Measurements from ENCODE around the gene SMG6.
A peak's percentile ranks its signal among the peaks of the same experiment; 100 is the strongest.
"Not testable (repeated sequence)": the region's sequence is repeated elsewhere in the genome, so short reads cannot be mapped to it uniquely, and the experiment has no call there.

The SMG6 gene

DNA sequence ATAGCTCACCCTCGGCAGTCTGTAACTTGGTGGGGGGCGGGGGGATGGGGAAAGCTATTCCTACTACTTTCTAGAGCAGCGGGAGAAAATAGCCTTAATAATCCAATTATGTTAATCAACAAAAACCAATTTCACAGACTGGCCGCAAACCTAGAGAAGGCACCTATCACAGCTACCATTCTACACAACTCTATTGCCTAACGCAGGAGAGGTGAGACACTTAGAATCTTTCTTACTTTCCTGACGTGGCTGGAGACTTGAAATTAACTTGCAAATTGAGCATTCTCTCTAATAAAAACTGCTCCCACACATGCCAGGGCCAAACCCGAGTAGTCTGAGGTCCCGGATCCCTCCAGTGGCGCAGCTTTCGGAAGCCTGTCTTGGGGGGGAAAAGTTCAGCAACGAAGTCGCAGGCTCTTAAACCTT is 794 bp downstream of the SMG6 start:
- no peak for DNase-seq

DNA sequence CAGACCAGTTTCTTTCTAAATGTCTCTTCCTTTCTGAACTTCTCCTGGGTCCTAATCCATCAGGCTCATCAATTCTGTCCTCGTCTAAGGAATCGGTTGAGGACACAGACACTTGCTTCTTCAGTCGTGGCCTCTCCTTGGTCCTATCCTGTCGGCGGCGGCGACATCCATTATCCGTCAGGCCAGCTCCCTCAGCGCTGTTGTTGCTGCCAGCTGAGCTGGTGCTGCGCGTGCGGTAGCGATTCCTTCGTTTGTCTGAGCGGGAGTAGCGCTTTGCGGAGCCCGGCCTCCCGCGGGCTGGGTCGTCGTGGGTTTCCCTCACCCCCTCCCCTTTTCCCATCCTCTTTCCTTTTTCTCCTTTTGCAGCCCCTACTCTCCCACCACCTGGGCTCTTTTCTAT is 3.8 kb downstream of the SMG6 start:
- no peak for DNase-seq

DNA sequence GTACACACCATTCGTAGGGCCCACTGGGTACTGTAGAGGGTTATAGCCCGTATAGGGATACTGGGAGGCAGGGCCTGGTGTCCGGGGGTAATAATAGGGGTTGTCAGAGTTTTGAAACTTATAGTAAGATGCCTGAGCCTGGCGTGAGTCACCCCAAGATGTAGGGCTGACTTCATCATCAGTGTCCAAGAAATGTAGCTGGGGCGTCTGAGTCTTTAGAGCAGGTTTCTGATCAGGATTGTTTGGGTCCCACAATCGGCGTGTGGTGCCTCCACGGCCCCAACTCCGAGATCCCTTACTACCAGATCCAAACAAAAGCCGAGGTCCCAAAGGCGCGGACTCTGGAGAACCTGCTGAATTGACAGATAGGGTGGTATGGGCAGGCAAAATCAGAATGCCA is 4.4 kb downstream of the SMG6 start:
- no peak for DNase-seq

DNA sequence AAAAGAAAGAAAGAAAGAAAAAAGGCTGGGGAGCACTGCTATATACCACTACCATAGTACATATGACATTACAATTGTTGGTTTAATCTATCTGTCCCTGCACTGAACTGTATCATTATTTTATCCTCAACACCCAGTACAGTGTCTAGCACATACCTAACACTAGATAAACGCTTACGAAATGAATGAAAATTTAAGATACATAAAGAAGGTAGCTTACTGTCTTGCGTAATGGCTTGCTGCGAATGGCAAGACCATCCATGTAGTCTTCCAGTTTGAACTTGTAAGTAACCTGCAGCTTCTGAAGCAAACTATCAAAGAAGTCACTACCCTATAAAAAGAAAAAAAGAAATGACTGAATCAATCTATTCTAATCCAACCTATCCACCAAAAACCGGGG is 6.6 kb downstream of the SMG6 start:
- DNase-seq, result no peak

DNA sequence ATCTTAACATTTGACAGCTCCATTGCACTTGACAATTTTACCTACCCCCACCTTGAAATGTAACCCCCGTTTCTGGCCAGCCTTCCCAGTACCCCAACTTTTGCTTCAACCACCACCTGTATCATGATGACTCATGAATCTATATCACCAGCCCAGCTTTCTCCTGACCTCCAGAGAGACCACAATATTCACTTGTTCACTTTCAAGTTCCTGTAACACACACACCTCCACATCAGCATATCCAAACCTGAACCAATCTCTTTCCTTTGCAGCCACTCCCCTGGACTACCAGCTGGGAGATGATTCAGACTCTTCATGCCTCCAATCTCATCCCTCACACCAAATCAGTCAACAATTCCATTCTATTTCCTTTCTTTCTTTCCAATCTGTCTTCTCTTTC is 8.0 kb downstream of the SMG6 start:
- DNase-seq, result no peak

DNA sequence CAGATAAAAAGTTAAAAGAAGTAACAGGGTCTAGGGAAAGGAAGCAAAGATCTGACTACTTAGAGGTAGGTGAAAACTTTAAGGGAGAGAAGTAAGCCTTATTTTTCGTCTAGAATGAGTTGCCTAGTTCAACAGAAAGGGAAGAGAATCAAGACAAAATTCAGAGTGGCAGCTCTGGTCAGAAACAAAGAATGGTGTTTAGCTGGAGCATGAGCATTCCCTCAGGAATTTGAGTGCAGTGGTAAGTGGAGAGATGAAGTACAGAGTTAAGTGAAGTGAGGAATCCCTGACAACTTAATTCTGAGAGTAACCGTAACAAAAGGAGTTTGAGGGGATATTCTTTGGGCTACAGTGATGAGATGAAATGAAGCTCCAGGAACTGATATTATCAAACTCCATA is 11.5 kb downstream of the SMG6 start:
- DNase-seq, result no peak

DNA sequence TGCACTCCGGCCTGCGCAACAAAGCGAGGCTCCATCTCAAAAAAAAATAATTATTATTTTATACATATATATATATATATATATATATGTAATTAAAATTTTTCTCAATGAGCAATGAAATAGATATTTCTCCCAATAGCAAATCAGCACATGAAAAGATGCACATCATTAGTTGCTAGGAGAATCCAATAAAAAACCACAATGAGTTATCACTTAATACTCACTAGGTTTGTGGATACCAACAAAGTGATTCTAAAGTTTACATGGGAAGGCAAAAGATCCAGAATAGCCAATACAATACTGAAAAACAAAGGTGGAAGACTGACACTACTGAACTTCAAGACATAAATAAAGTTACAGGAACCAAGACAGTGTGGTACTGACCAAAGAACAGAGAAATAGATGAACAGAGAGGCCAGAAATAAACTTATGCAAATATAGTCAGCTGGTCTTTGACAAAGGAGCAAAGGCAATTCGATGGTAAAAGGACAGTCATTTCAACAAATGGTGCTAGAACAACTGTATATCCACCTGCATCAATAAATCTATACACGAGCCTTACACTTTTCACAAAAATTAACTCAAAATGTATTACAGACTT is 13.6 kb downstream of the SMG6 start:
- DNase-seq, result no peak

DNA sequence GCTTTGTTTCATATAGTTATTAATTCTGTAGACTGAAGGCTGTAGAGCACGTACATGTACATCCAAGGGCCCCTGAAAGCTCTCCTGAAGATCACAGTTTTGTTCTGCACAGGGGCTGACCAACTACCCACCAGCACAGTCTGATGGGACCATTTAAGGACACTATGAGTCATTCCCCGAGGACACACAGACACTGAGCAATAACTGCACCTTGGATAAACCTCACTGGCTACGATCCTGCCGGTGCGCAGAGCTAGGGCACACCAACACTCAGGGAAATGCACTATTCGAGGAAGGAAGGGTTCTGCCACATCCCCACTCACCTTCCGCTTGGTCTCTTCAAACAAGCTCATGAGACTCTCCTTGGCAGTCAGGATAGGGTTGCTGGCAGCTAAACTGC is 20.3 kb downstream of the SMG6 start:
- DNase-seq, result no peak

DNA sequence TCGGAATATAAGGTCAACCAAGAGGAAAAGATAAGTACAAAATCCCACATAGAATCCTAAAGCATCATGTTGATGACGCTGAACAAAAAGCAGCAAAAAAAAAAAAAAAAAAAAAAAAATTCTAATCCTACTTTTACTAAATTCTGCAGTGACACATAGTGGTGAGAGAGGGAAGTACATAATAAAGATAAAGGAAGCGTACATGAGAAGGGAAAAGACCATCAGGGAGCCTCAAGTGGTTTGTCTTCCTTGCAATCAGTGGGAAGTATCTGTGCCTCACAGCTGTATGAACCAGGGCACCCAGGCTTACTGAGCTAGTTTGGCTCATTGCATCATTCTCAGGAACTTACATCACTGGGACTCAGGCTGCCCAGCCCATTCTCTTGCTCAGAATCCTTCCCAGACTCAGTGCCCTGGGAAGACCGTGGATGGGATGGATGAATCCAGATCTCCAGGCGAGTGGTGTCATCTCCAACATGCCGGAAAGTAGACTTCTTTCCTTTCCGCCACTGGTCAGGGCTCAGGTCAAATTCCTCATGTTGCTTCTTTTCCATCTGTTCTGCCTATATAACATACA is 21.2 kb downstream of the SMG6 start:
- DNase-seq, result peak; percentile 40

DNA sequence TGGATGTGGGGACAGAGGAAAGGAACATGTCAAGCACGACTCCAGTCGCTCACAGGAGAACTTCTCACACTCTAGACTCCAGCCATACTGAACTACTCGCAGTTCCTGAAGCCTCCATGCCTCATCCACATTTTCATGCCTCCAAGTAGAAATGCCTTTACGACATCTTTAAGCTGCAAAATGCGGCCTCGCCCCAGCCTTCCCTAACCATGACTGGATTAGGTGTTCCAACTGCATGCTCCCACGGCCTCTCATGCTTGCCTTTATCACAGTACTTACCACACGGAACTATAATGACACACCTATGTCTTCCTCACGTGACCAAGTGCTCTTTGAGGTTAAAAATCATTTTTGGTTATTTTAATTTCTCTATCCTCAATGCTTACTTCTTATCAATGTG is 23.9 kb downstream of the SMG6 start:
- no peak for DNase-seq

DNA sequence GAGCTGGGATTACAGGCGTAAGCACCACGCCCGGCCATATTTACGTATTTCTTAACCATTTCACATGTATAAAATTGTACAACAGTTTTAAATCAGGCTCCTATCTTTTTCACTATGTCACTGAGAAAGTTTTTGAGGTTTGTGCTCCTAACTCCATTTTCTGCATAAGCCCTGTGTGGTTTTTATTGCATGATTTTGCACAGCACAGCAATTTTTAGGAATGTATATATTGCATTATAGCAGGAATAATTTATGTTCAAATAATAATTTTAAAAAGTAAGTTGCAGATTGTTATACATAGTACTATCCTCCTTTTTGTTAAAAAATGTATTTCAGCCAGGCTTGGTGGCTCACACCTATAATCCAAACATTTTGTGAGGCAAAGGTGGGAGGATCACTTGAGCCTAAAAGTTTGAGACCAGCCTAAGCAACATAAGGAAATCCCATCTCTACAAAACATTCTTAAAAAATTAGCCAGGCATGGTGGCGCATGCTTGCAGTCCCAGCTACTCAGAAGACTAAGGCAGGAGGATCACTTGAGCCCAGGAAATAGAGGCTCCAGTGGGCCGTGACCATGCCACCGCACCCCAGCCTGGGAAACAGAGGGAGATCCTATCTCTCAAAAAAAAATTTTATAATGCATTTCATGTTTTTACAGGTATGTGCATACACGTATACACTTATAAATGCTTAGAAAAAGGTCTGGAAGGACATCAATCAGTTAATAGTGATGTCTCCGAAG is 26.0 kb downstream of the SMG6 start:
- no peak for DNase-seq

DNA sequence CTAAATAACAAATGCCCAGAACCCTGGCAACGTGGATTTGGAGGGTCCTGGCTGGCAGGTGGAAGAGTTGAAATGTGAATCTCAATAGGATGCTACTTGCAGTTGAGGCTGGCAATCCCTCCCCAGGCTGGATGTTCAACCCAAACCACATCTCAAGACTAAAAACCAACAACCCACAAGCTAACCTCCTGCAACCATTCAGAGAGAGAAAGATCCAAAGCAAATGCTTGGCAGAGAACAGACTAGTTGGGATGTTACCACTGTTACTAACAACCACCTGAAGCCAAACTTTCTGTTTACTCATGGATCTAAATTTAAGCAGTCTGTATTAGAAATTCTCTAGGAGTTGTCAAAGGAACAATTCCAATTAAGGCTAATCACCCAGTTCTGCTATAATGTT is 27.9 kb downstream of the SMG6 start:
- no peak for DNase-seq

DNA sequence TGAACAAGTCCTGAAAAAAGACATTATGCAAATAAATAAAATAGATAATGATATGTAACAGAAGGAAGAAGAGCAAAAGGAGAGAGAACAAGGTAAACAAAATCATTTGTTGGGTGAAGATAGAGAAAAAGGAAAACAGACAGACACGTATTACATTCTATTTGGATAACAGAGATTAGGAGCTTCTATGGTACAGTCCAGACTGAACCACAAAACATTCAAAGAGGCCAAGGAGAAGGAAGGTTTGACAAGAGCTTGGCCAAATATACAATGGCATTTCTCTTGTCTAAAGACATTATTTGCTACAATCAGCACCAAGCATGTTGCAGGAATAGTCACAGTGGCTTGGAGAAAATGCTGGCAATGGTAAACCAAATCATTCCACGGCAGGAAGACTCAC is 29.2 kb downstream of the SMG6 start:
- no peak for DNase-seq

DNA sequence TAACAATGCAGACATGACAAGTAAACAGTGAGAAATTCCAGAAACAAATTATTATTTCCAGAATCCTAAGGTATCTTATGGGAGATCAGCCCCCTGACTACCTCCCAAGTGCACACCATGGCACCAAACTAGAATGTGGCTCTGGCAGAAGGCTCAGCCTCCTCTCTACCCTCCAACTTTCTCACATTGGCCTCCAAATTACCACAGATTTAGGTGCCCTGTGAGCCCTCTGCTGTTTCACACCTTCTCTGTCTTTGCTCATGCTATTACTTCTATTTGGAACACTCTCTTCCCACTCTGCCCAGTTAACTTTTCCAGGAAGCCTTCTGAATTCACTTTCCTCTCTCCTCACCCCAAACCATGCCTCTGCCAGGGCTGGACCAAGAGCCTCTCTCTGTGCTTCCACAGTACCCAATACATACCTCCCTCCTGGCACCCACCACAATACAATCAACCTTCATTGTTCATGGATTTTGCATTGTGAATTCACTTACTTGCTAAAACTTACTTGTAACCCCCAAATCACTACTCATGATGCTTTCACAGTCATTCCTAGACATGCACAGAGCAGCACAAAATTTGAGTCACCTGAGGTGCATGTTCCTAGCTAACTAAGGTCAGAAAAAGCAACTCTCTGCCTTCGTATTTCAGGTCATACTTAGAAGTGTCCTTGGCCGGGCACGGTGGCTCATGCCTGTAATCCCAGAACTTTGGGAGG is 31.4 kb downstream of the SMG6 start:
- no peak for DNase-seq

DNA sequence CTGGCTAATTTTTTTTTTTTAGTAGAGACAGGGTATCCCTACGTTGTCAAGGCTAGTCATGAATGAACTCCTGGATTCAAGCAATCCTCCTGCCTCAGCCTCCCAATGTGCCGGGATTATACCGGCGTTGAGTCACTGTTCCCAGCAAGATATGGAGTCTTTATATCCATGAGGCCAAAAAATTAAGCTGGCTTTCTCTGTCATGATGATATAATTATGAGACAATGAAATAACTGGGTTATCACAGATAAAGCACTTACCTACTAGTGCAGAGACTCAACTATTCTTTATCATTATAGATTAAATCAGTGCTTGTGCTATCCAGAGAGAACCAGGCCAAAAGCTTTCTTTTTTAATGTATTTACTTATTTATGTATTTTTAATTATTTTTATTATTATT is 36.2 kb downstream of the SMG6 start:
- no peak for DNase-seq

DNA sequence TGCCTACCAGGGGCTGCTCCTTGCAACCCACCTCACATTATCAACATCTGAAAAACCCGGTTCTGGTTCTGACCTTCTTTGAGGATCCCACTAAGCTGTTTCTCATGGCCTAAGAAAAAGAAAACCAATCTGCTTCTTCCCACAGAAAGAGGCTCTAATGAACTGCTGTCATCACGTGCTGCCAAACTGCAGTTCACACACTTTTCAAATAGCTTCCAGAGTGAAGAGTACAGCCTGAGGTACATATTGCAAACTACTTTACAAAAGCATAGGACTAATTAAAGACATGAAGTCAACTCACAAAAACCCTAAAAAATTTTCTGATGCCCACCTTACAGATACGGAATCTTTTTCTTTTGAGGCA is 36.7 kb downstream of the SMG6 start:
- DNase-seq, result peak; percentile 28

DNA sequence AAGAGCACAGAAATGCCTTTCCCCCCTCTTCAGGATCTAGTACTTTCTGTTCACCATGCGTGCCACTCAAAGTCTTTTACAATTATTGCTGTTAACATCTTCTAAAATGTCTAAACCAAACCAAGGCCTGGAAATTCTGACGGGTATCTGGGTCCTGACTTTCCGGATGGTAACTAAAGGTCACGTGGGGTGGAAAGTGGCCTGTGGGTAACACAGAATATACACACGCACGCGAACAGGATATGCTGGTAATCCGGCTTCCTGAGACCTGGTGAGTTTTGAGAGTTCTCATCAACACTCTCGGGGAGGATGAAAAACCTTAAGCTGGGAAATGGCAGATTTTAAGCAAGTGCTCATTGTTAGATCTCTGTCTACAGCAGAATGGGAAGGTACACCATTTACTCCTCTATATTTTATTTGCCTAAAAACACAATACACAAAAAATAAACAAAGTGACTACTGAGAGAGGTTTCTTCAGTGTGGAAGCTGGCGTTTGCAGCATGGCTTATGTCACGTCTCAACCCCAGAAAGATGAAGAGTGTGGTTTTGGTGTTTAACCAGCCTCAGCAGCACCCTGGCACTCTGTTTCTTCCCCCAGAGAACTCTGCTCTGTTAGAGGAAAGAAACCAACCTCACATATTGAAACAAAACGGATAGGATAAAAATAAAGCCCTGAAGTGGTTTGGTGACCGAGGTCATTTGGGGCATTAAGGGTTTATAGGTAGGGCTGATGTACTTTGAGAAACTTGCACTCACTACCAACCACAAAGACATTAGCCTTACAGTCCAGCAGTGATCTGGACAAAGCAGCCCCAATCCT is 37.3 kb downstream of the SMG6 start:
- peak; percentile 67 for DNase-seq

DNA sequence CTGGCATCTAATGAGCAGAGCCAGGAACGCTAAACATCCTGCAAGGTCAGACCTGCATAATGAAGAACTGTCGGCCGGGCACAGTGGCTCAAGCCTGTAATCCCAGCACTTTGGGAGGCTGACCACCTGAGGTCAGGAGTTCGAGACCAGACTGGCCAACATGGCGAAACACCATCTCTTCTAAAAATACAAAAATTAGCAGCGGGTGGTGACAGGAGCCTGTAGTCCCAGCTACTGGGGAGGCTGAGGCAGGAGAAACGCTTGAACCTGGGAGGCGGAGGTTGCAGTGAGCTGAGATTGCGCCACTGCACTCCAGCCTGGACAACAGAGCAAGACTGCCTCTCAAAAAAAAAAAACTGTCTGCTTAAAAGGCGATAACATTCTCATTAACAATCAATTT is 38.4 kb downstream of the SMG6 start:
- DNase-seq, result not testable (repeated sequence)

DNA sequence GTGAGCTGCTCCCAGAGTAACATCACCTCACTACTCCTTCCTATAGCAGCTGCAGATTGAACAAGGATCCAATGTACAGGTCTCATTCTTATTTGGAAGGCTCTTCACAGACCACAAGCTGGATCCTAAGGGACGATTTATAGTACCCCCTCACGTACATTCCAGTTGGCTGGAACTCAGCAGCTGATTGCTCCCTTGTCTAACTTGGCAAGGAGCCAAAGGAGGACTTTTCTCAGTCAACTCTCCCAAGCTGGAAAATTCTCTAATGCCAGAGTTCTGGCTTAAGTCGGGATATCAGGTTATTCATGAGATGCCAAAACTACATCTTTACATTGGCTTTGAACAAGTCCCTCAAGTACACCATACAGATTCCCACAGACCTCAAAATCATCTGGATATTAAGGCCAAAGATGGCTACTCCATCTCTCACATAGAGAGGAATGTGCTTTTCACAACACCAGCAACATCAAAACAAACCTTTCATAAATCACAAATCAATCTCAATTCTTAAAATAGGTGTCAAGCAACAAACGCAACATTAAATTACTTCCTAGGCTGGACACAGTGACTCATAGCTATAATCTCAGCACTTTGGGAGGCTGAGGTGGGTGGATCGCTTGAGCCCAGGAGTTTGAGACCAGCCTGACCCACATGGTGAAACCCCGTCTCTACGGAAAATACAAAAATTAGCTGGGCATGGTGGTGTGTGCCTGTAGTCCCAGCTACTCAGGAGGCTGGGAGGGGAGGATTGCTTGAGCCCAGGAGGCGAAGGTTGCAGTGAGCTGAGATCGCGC is 39.3 kb downstream of the SMG6 start:
- DNase-seq, result no peak

DNA sequence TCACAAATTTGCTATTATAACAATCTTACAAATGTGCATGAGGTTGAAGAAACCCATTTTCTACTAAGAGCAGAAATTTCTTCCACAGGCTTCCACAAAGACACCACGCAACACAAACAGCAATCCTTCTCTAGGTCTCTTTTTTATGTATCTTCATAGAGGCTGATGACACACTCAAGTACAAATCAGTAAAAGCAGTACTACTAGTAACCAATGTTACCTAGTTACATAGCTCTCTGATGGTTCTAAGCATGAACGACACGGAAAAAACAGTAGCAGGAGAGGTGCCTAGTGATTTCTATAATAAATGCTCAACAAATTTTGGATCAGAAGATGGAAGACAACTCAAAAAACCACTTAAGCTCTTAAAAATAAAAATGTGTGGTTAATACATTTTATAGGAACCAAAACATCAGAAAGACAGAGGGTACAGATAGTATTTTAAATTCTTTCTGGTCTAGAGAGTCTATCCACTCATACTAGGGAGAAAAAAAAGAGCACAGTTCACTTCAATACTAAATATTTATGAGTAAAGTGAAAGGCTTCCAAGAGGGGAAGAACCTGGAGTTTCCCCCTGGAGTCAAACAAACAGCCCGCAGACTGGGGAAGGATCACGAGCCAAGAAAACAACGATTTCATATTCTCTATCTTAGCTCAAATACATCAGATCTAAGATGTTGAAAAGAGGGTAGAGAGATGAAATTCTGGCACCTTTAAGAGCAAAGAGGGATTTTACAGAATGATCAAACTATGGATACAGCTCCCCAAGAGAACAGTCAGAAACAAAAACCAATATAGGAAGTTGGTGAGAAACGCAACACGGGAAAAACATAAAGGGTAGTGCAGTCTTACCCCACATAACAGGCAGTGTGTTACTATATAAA is 40.2 kb downstream of the SMG6 start:
- no peak for DNase-seq

DNA sequence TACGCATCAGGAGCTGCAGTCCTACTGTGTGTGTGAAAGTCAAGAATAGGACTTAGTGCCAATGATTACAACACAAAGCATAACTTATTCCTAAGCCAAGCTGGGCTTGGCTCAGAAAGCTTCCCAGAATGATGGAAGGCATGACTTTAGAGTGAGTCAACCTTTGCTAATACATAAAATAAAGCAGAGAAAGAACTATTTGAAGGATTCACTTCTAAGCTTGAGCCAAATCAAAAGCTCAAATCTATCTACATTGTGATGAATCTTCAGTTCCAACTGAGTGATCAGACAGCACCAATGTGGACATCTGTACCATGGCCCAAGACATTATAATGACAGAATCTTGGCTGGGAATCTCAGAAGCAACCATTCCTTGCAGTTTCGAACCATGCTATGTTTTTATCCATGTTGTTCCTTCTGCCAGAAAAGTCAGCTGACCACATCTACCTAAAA is 41.4 kb downstream of the SMG6 start:
- no peak for DNase-seq

Data from activated T-cell treated with anti-CD3 and anti-CD28 coated beads, Interleukin-2, amount 50 U/mL, for 1 hour (primary cell).